IgD-negative memory B cell (primary cell): Measurements from ENCODE around the gene SGTA. TPM values are rescaled to one million over a fixed set of nuclear protein-coding genes. Genes with fewer than 3 reads are reported as not detected.
"Not testable (repeated sequence)": the region's sequence is repeated elsewhere in the genome, so short reads cannot be mapped to it uniquely, and the experiment has no call there.

Experiments
- H3K27ac Mint-ChIP-seq, 3 donors: one replicate each; pipeline ENCODE4 v1.8.0; 2020 to 2022; ENCODE audit warnings: mild to moderate bottlenecking in 3 of 3, mixed read lengths in 3 of 3, moderate library complexity in 1 of 3
- H3K27me3 Mint-ChIP-seq: one replicate; pipeline ENCODE4 v1.8.0; 2021; ENCODE audit warnings: mixed read lengths
- H3K36me3 Mint-ChIP-seq: one replicate; pipeline ENCODE4 v1.8.0; 2020; ENCODE audit warnings: mild to moderate bottlenecking, mixed read lengths
- H3K4me1 Mint-ChIP-seq, 3 donors: one replicate each; pipeline ENCODE4 v1.8.0; 2020 to 2022; ENCODE audit warnings: mixed read lengths in 3 of 3, mild to moderate bottlenecking in 1 of 3
- H3K4me3 Mint-ChIP-seq, 4 donors: one replicate each; pipeline ENCODE4 v1.8.0; 2020 to 2022; ENCODE audit warnings: mild to moderate bottlenecking in 4 of 4, mixed read lengths in 4 of 4, moderate library complexity in 3 of 4
- H3K9me3 Mint-ChIP-seq, 3 donors: one replicate each; pipeline ENCODE4 v1.8.0; 2020 to 2021; ENCODE audit warnings: mixed read lengths in 3 of 3, mild to moderate bottlenecking in 1 of 3
- polyA plus RNA-seq: library from polyadenylated mRNA; unstranded; fragments of 300-500 nt; fragmentation: Illumina TruSeq; gene quantifications from one replicate; pipeline ENCODE4 v1.2.3, GENCODE V29; 2021

The SGTA gene
- polyA plus RNA-seq, 1 donor from 2014 or later: 44.2 TPM

GRCh38 chr19:2804156-2805004 lies 21.3 kb upstream of the SGTA start:
- Mint-ChIP-seq H3K9me3 (no peaks in the 10 kb centered on the region), H3K27me3 (no peaks in the 10 kb centered on the region), H3K27ac (no peak overlapping the region), H3K4me1 (peaks cover 0 to 2% (median 2%) of the 10 kb centered on the region in 3 donors), H3K36me3 (peaks cover 5% of the 10 kb centered on the region), H3K4me3 (peak overlapping the region in 1 of 4 donors; percentile 57)

DNA sequence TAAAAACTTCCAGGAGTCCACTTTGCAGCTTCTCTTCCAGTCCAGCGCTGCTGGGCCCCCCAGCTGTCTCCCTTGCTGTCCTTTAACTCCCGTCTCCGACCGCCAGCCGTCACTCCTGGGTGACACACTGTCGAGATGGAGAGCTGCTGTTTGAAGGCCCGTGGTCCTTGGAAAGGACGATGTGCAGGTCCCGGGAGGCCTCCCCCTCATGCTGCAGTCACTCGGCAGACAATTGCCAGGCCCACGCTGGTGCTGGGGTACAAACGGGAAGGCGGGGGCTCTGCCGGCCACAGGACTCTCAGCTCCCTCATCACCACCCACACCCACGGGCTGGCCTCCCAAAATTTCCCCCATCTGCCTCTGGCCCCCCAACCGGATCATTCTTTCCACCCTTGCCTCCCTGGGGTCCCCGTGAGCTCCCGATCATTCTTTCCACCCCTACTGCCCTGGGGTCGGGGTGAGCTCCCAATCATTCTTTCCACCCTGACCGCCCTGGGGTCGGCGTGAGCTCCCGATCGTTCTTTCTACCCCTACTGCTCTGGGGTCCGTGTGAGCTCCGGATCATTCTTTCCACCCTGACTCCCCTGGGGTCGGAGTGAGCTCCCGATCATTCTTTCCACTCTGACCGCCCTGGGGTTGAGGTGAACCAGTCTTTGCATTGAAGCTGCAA lies 20.5 kb upstream of the SGTA start:
- Mint-ChIP-seq H3K4me3 (peak overlapping the region in 1 of 4 donors; percentile 57), H3K27ac (no peak overlapping the region), H3K36me3 (peaks cover 5% of the 10 kb centered on the region), H3K9me3 (no peaks in the 10 kb centered on the region), H3K27me3 (no peaks in the 10 kb centered on the region), H3K4me1 (peaks cover 0 to 2% (median 2%) of the 10 kb centered on the region in 3 donors)

DNA sequence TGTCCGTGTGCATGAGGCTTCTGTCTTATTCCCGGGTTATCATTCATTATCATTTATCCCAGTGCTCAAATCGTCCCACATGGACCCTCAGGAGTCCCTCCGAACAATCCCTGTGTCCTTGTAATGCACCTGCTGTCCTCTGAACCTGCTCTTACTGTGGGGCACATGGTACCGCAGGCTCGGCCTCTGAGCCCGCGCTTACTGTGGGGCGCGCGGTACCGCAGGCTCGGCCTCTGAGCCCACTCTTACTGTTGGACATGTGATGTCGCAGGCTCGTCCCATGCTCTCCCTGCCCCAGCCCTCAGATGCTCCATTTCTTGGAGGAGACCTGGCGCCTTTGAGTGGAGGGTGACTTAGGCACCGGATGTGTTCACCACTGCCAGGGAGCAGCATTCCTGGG lies 19.8 kb upstream of the SGTA start:
- Mint-ChIP-seq H3K27ac (no peak overlapping the region), H3K27me3 (no peaks in the 10 kb centered on the region), H3K36me3 (peaks cover 5% of the 10 kb centered on the region), H3K4me3 (no peak overlapping the region), H3K9me3 (no peaks in the 10 kb centered on the region), H3K4me1 (peaks cover 0 to 2% (median 2%) of the 10 kb centered on the region in 3 donors)

DNA sequence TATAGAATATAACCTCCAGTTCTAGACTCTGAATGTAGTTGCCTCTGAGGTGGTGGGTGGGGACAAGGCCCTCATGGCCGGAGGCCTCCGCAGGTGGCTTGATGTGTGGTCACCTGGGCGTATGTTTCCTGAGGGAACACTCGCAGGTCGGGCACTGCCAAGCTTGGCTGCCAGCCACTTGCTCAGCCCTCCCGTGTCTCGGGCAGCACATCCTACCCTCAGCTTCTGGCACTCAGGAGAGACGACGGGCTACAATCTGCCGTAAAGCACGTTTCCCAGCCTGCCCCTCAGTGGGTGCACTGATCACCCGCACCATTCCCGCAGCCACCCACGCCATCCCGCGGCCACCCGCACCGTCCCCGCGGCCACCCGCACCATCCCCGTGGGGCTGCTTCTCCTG lies 17.4 kb upstream of the SGTA start:
- Mint-ChIP-seq H3K4me3 (no peak overlapping the region), H3K4me1 (peaks cover 0 to 2% (median 2%) of the 10 kb centered on the region in 3 donors), H3K36me3 (peaks cover 8% of the 10 kb centered on the region), H3K27me3 (no peaks in the 10 kb centered on the region), H3K27ac (no peak overlapping the region), H3K9me3 (no peaks in the 10 kb centered on the region)

GRCh38 chr19:2799273-2800020 lies 16.4 kb upstream of the SGTA start:
- peaks cover 8% of the 10 kb centered on the region for H3K36me3 Mint-ChIP-seq
- H3K4me1 Mint-ChIP-seq: peaks cover 0 to 2% (median 2%) of the 10 kb centered on the region in 3 donors
- no peaks in the 10 kb centered on the region for H3K27me3 Mint-ChIP-seq
- no peak overlapping the region for H3K4me3 Mint-ChIP-seq
- H3K27ac Mint-ChIP-seq: no peak overlapping the region
- no peaks in the 10 kb centered on the region for H3K9me3 Mint-ChIP-seq

- Mint-ChIP-seq H3K27me3 (no peaks in the 10 kb centered on the region), H3K4me3 (no peak overlapping the region), H3K36me3 (peaks cover 8% of the 10 kb centered on the region), H3K4me1 (peaks cover 0 to 2% (median 2%) of the 10 kb centered on the region in 3 donors), H3K9me3 (no peaks in the 10 kb centered on the region), H3K27ac (no peak overlapping the region)
Observed at GRCh38 chr19:2798733-2799132, 15.7 kb upstream of the SGTA start.

DNA sequence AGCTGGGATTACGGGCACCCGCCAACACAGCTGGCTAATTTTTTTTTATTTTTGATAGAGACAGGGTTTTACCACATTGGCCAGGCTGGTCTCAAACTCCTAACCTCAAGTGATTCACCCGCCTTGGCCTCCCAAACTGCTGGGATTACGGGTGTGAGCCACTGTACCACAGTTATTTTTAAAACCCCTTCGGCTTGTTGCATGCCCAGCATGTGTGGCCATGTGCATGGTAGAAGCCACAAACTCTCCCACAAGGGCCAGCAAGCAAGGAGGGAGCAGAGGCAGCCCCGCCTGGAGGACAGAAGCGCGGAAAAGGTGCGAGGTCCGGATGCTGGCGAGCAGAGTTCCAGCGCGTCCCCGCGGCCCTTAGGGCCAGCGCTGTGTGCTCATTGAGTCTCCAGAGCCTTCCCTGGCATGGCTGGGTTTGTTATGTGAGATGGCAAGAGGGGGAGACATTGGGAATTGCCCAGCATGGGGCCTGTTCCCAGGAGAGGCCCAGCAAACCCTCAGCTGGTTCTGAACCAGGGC lies 15.1 kb upstream of the SGTA start:
- Mint-ChIP-seq H3K9me3 (no peaks in the 10 kb centered on the region), H3K27ac (no peak overlapping the region), H3K27me3 (no peaks in the 10 kb centered on the region), H3K36me3 (peaks cover 10% of the 10 kb centered on the region), H3K4me3 (no peak overlapping the region), H3K4me1 (peaks cover 0 to 2% (median 2%) of the 10 kb centered on the region in 3 donors)

DNA sequence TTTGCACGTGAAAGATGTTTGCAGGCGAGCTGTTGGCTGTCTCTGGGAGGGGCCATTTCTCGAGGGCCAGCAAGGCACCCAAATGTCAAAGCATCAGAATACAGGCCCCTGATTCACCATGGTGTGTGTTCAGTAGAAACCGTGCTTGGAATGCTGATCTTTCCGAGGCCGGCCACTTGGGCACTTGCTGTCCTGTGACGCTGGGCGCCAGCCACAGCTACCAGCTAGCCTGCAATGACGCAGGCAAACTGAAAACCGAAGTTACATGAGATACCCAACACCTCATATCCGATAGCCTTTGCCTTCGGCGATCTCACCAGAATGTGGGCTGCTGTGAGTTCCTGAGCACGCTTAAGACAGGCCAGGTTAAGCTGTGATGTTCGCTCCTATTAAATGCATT lies 14.2 kb upstream of the SGTA start:
- Mint-ChIP-seq H3K9me3 (no peaks in the 10 kb centered on the region), H3K27ac (no peak overlapping the region), H3K36me3 (peaks cover 5% of the 10 kb centered on the region), H3K27me3 (no peaks in the 10 kb centered on the region), H3K4me1 (peaks cover 0 to 3% (median 2%) of the 10 kb centered on the region in 3 donors), H3K4me3 (no peak overlapping the region)

GRCh38 chr19:2796659-2797266 lies 13.7 kb upstream of the SGTA start:
- Mint-ChIP-seq H3K4me3 (no peak overlapping the region), H3K9me3 (no peaks in the 10 kb centered on the region), H3K27ac (no peak overlapping the region), H3K36me3 (peaks cover 5% of the 10 kb centered on the region), H3K27me3 (no peaks in the 10 kb centered on the region), H3K4me1 (peaks cover 0 to 3% (median 2%) of the 10 kb centered on the region in 3 donors)

- H3K9me3 Mint-ChIP-seq: no peaks in the 10 kb centered on the region
- H3K4me3 Mint-ChIP-seq: no peak overlapping the region
- H3K27me3 Mint-ChIP-seq: no peaks in the 10 kb centered on the region
- H3K27ac Mint-ChIP-seq: peak overlapping the region in 1 of 3 donors; percentile 59
- peaks cover 5% of the 10 kb centered on the region for H3K36me3 Mint-ChIP-seq
- H3K4me1 Mint-ChIP-seq: peaks cover 0 to 3% (median 2%) of the 10 kb centered on the region in 3 donors
Observed at GRCh38 chr19:2795827-2796658, 13.0 kb upstream of the SGTA start.

GRCh38 chr19:2793577-2793976 lies 10.5 kb upstream of the SGTA start:
- Mint-ChIP-seq H3K4me3 (no peak overlapping the region), H3K27ac (no peak overlapping the region), H3K27me3 (no peaks in the 10 kb centered on the region), H3K9me3 (no peaks in the 10 kb centered on the region), H3K4me1 (peaks cover 8 to 13% (median 12%) of the 10 kb centered on the region in 3 donors), H3K36me3 (peaks cover 5% of the 10 kb centered on the region)

DNA sequence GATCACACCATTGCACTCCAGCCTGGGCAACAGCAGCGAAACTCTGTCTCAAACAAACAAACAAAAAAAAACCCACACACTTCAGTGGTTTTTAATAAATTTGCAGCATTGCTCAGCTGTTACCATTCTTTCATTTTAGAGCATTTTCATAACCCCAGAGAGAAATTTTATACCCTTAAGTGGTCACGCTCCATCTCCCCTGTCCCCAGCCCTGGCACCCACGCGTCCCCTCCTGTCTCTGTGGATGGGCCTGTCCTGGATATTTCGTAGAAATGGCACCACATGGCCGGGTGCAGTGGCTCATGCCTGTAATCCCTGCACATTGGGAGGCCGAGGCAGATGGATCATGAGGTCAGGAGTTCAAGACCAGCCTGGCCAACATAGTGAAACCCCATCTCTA lies 10.1 kb upstream of the SGTA start:
- H3K9me3 Mint-ChIP-seq: no peaks in the 10 kb centered on the region
- no peaks in the 10 kb centered on the region for H3K27me3 Mint-ChIP-seq
- H3K4me3 Mint-ChIP-seq: peak overlapping the region in 1 of 4 donors; percentile 50
- H3K36me3 Mint-ChIP-seq: peaks cover 5% of the 10 kb centered on the region
- no peak overlapping the region for H3K27ac Mint-ChIP-seq
- peaks cover 8 to 13% (median 12%) of the 10 kb centered on the region in 3 donors for H3K4me1 Mint-ChIP-seq

DNA sequence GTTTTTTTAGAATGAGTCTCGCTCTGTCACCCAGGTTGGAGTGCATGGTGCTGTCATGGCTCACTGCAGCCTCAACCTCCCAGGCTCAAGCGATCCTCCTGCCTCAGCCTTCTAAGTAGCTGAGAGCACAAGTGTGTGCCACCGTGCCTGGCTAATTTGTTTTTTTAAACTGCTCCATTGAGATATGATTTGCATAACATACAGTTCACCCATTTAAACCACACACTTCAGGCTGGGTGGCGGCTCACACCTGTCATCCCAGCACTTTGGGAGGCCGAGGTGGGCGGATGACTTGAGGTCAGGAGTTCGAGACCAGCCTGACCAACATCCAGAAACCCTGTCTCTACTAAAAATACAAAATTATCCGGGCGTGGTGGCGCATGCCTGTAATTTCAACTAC lies 9.6 kb upstream of the SGTA start:
- H3K36me3 Mint-ChIP-seq, H3K27me3 Mint-ChIP-seq, H3K27ac Mint-ChIP-seq, H3K9me3 Mint-ChIP-seq: not testable (repeated sequence)
- peak overlapping the region in 1 of 4 donors; percentile 50 for H3K4me3 Mint-ChIP-seq
- peaks cover 8 to 14% (median 12%) of the 10 kb centered on the region in 3 donors for H3K4me1 Mint-ChIP-seq

GRCh38 chr19:2791876-2792275 lies 8.8 kb upstream of the SGTA start:
- Mint-ChIP-seq H3K36me3 (peaks cover 8% of the 10 kb centered on the region), H3K4me1 (peaks cover 13 to 19% (median 17%) of the 10 kb centered on the region in 3 donors), H3K27me3 (no peaks in the 10 kb centered on the region), H3K9me3 (no peaks in the 10 kb centered on the region), H3K27ac (no peak overlapping the region), H3K4me3 (no peak overlapping the region)
